ENCODE results near the gene AK9. TPM values are rescaled to one million over a fixed set of nuclear protein-coding genes. Genes with fewer than 3 reads are reported as not detected.

AK9 gene
- total and polyA plus RNA-seq, 2 of the 8 experiments (the other 6 are each of a cell fraction or from before 2014, with no cell fraction given), result 1.8 to 2.2 TPM

DNA sequence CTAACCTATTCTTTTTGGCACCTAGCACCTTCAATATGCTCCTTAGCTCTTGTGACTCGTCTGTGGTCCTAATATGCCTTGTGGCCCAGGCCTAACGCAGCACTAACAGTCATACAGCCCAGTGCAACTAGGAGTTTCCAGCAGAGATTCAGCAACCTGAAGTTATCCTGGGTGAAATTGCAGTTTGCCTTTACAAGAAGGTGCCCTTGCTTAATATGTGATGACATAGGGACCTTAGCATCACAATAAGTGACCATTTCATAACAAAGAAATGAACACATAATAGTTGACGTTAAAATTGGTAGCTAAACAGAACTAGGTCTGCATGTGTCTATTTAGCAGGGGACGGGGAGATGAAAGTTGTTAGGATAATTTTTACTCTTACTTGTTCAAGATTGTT is 10.2 kb upstream of the AK9 start (continued):
- TF ChIP-seq POU5F1 (IDR thresholded peaks at IDR 0.05; ENCODE audit: low read depth, low read length) (no peak), BRCA1 (IDR thresholded peaks at IDR 0.05; ENCODE audit: low read depth, low read length) (no peak), SP4 (IDR thresholded peaks at IDR 0.05; ENCODE audit: low read length) (no peak), GTF2F1 (IDR thresholded peaks at IDR 0.05; ENCODE audit: borderline replicate concordance, low read depth, low read length) (no peak), BCL11A (IDR thresholded peaks at IDR 0.05; ENCODE audit: low read depth in 2 of 2, low read length in 2 of 2) (no peak)
